Activated CD8-positive, alpha-beta T cell treated with anti-CD3 and anti-CD28 coated beads for 36 hours (primary cell): ENCODE data around the gene CEP83. TPM values are rescaled to one million over a fixed set of nuclear protein-coding genes. Genes with fewer than 3 reads are reported as not detected.

ENCODE experiments used
- ATAC-seq: fragments of 200-7000 bp; cut with Tn5 transposase; one replicate; pipeline ENCODE4 v1.10.0; 2021; ENCODE audit warnings: mild to moderate bottlenecking, moderate library complexity
- CTCF ChIA-PET: fragments of 350-600 bp; sonication (Branson Sonifier 250); formaldehyde crosslinking; loops from one replicate; lab custom pipeline; 2021; ENCODE audit warnings: antibody characterized with exemption; lab: Charles Lee
- POLR2A ChIA-PET: fragments of 350-600 bp; sonication (Branson Sonifier 250); formaldehyde crosslinking; loops from one replicate; lab custom pipeline; 2021; ENCODE audit warnings: antibody characterized with exemption; lab: Charles Lee
- DNase-seq: peaks from one replicate; pipeline ENCODE4 v3.0.0-alpha.2; 2020
- H3K27ac Mint-ChIP-seq: one replicate; pipeline ENCODE4 v1.8.0; 2021; ENCODE audit warnings: mild to moderate bottlenecking, mixed read lengths
- H3K27me3 Mint-ChIP-seq: one replicate; pipeline ENCODE4 v1.8.0; 2021; ENCODE audit warnings: mixed read lengths
- H3K36me3 Mint-ChIP-seq: one replicate; pipeline ENCODE4 v1.8.0; 2021; ENCODE audit warnings: low read depth, mixed read lengths
- H3K4me1 Mint-ChIP-seq: one replicate; pipeline ENCODE4 v1.8.0; 2021; ENCODE audit warnings: low read depth, mixed read lengths
- H3K4me3 Mint-ChIP-seq: one replicate; pipeline ENCODE4 v1.8.0; 2021; ENCODE audit warnings: mild to moderate bottlenecking, moderate library complexity, mixed read lengths
- H3K9me3 Mint-ChIP-seq: one replicate; pipeline ENCODE4 v1.8.0; 2021; ENCODE audit warnings: mixed read lengths
- CTCF ChIP-seq: fragments of 200-600 bp; IDR thresholded peaks from one replicate; pipeline ENCODE4 v1.8.0; 2022; ENCODE audit warnings: antibody characterized with exemption, mild to moderate bottlenecking
- intact Hi-C: fragments of 100-400 bp; cut with micrococcal nuclease; formaldehyde crosslinking; loops from one replicate; pipeline ENCODE4 v1.10.0; 2022
- total RNA-seq, 2 experiments: library from RNA; stranded (reverse); gene quantifications; one replicate each; pipeline ENCODE4 v1.2.3, GENCODE V29; 2021

The CEP83 gene
- total RNA-seq, 2 experiments from 2014 or later, result 23.5 to 26.5 TPM

- ChIA-PET CTCF (interaction anchor here (0.6 to 1.4 kb wide), 2 partner anchors 21 to 183 kb away, joined by 3 read pairs; no protein-coding TSS in a partner anchor), POLR2A (no interaction called here)
- intact Hi-C loops, result no loop called here
- peaks cover 19% of the 10 kb centered on the region for H3K36me3 Mint-ChIP-seq
- no peaks in the 10 kb centered on the region for H3K9me3 Mint-ChIP-seq
- peaks cover 24% of the 10 kb centered on the region for H3K4me1 Mint-ChIP-seq
- ATAC-seq, result no peak
- DNase-seq, result no peak
- H3K4me3 Mint-ChIP-seq, result no peak overlapping the region
- TF ChIP-seq CTCF, result no peak
- H3K27ac Mint-ChIP-seq, result no peak overlapping the region
- H3K27me3 Mint-ChIP-seq, result no peaks in the 10 kb centered on the region
Observed at GRCh38 chr12:94284859-94285258, 174.8 kb downstream of the CEP83 start.

- Mint-ChIP-seq H3K9me3 (no peaks in the 10 kb centered on the region), H3K4me3 (no peak overlapping the region), H3K27me3 (no peaks in the 10 kb centered on the region), H3K4me1 (peaks cover 24% of the 10 kb centered on the region), H3K36me3 (peaks cover 20% of the 10 kb centered on the region), H3K27ac (peak overlapping the region; percentile 52)
- intact Hi-C loops, result no loop called here
- CTCF ChIA-PET, result interaction anchor here (1.4 kb wide), 1 partner anchor 182 kb away, joined by 3 read pairs; no protein-coding TSS in a partner anchor
- POLR2A ChIA-PET, result no interaction called here
- TF ChIP-seq CTCF, result no peak
- DNase-seq (no peak), ATAC-seq (no peak)
Observed at GRCh38 chr12:94284046-94284445, 175.6 kb downstream of the CEP83 start.

- peak; percentile 70 for ATAC-seq
- Mint-ChIP-seq H3K4me1 (peaks cover 24% of the 10 kb centered on the region), H3K27me3 (no peaks in the 10 kb centered on the region), H3K27ac (peak overlapping the region; percentile 58), H3K9me3 (no peaks in the 10 kb centered on the region), H3K36me3 (peaks cover 20% of the 10 kb centered on the region), H3K4me3 (no peak overlapping the region)
- ChIA-PET POLR2A (interaction anchor here (1.2 kb wide), 1 partner anchor 13 kb away, joined by 4 read pairs; no protein-coding TSS in a partner anchor), CTCF (no interaction called here)
- intact Hi-C loops, result no loop called here
- TF ChIP-seq CTCF, result peak; percentile 11
- peak; percentile 61 for DNase-seq
Observed at GRCh38 chr12:94282675-94283074, 177.0 kb downstream of the CEP83 start.

- intact Hi-C loops, result no loop called here
- ATAC-seq, result no peak
- Mint-ChIP-seq H3K4me3 (no peak overlapping the region), H3K27me3 (no peaks in the 10 kb centered on the region), H3K27ac (no peak overlapping the region), H3K9me3 (no peaks in the 10 kb centered on the region), H3K4me1 (peaks cover 24% of the 10 kb centered on the region), H3K36me3 (peaks cover 16% of the 10 kb centered on the region)
- no peak for DNase-seq
- no peak for TF ChIP-seq CTCF
- CTCF ChIA-PET, result interaction anchor here (1.0 kb wide), 1 partner anchor 29 kb away, joined by 3 read pairs; no protein-coding TSS in a partner anchor
- POLR2A ChIA-PET, result interaction anchor here (1.1 kb wide), 1 partner anchor 10 kb away, joined by 3 read pairs; no protein-coding TSS in a partner anchor
Observed at GRCh38 chr12:94280063-94280462, 179.6 kb downstream of the CEP83 start.

- intact Hi-C loops, result no loop called here
- DNase-seq (no peak), ATAC-seq (no peak)
- Mint-ChIP-seq H3K27me3 (no peaks in the 10 kb centered on the region), H3K36me3 (peaks cover 10% of the 10 kb centered on the region), H3K9me3 (no peaks in the 10 kb centered on the region), H3K27ac (no peak overlapping the region), H3K4me3 (no peak overlapping the region), H3K4me1 (peaks cover 13% of the 10 kb centered on the region)
- ChIA-PET POLR2A (no interaction called here), CTCF (no interaction called here)
- TF ChIP-seq CTCF, result no peak
Observed at GRCh38 chr12:94277426-94278000, 182.2 kb downstream of the CEP83 start.
